H1 (cell line): ENCODE data around the gene CREB3L1. TPM values are rescaled to one million over a fixed set of nuclear protein-coding genes. Genes with fewer than 3 reads are reported as not detected.
A peak's percentile ranks its signal among the peaks of the same experiment; 100 is the strongest.

Experiments
- CTCF ChIA-PET: fragments of 300-600 bp; sonication (Branson Sonifier 250); formaldehyde crosslinking; loops from one replicate; lab custom pipeline; 2021; ENCODE audit not compliant: partially characterized antibody; lab: Charles Lee
- POLR2A ChIA-PET: fragments of 300-600 bp; sonication (Branson Sonifier 250); formaldehyde crosslinking; loops from one replicate; lab custom pipeline; 2021; ENCODE audit warnings: inconsistent platforms; ENCODE audit not compliant: partially characterized antibody; lab: Charles Lee
- DNase-seq, 2 experiments: peaks; one replicate each; pipeline versions ENCODE4 v3.0.0 to v3.0.0-alpha.2; 2010 to 2022; ENCODE audit warnings: low spot score in 2 of 2, low read depth in 1 of 2, mixed read lengths in 1 of 2
- FAIRE-seq: peaks from 2 replicates; lab custom pipeline; 2011; peaks lifted over from hg19 to GRCh38; lab: Jason Lieb, UNC
- H2AFZ ChIP-seq: 2 replicates; pipeline ENCODE4 v1.8.1; 2012; ENCODE audit warnings: low read length, inconsistent platforms
- H2AK5ac ChIP-seq: 2 replicates; pipeline ENCODE4 v1.6.1; 2013; ENCODE audit warnings: low read depth, low read length
- H2BK120ac ChIP-seq: replicated peaks from 2 replicates; pipeline ENCODE3; 2013; ENCODE audit warnings: low read depth, low read length, inconsistent platforms
- H2BK12ac ChIP-seq: 2 replicates; pipeline ENCODE4 v1.6.1; 2013; ENCODE audit warnings: low read depth, low read length
- H2BK15ac ChIP-seq: 2 replicates; pipeline ENCODE4 v1.6.1; 2013; ENCODE audit warnings: low read length
- H2BK20ac ChIP-seq: 2 replicates; pipeline ENCODE4 v1.6.1; 2013; ENCODE audit warnings: low read length
- H2BK5ac ChIP-seq: 2 replicates; pipeline ENCODE4 v1.6.1; 2013; ENCODE audit warnings: low read depth, low read length
- H3K14ac ChIP-seq: 2 replicates; pipeline ENCODE4 v1.6.1; 2013; ENCODE audit warnings: inconsistent platforms; ENCODE audit not compliant: insufficient read length
- H3K18ac ChIP-seq: 2 replicates; pipeline ENCODE4 v1.6.1; 2013; ENCODE audit warnings: low read length; ENCODE audit errors: extremely low read depth
- H3K23ac ChIP-seq: 2 replicates; pipeline ENCODE4 v1.6.1; 2013; ENCODE audit warnings: inconsistent platforms; ENCODE audit not compliant: insufficient read length
- H3K23me2 ChIP-seq: 2 replicates; pipeline ENCODE4 v1.6.1; 2013; ENCODE audit warnings: low read depth, low read length
- H3K27ac ChIP-seq: 2 replicates; pipeline ENCODE4 v1.6.1; 2011; ENCODE audit warnings: low read depth, low read length, inconsistent platforms
- H3K27me3 ChIP-seq, 4 experiments: replicated peaks in 1 of 4; 1 replicate in 1 of 4; 2 replicates in 3 of 4; pipeline versions ENCODE4 v1.6.1 to v1.8.1; 2011 to 2013; ENCODE audit warnings: low read length in 3 of 4, mild to moderate bottlenecking in 3 of 4, inconsistent platforms in 2 of 4, mixed read lengths in 2 of 4, moderate library complexity in 1 of 4; ENCODE audit not compliant: control insufficient read depth in 3 of 4, insufficient read depth in 3 of 4; ENCODE audit errors: extremely low read depth in 1 of 4
- H3K36me3 ChIP-seq, 4 experiments: 2 replicates each; pipeline versions ENCODE4 v1.6.1 to v1.8.1; 2011 to 2013; ENCODE audit warnings: mild to moderate bottlenecking in 4 of 4, low read length in 3 of 4, moderate library complexity in 2 of 4, control low read depth in 1 of 4, inconsistent platforms in 1 of 4; ENCODE audit not compliant: insufficient read depth in 4 of 4, control insufficient read depth in 2 of 4
- H3K4ac ChIP-seq: replicated peaks from 2 replicates; pipeline ENCODE3; 2013; ENCODE audit warnings: low read length, low read depth, mixed read lengths, inconsistent platforms; ENCODE audit not compliant: insufficient read length
- H3K4me1 ChIP-seq, 4 experiments: replicated peaks in 1 of 4; 1 replicate in 1 of 4; 2 replicates in 3 of 4; pipeline versions ENCODE4 v1.6.1 to v1.8.1; 2011 to 2013; ENCODE audit warnings: low read length in 3 of 4, inconsistent platforms in 2 of 4, mixed read lengths in 1 of 4; ENCODE audit not compliant: insufficient read depth in 4 of 4, control insufficient read depth in 3 of 4
- H3K4me2 ChIP-seq, 2 experiments: 2 replicates each; pipeline versions ENCODE4 v1.6.1 to v1.8.1; 2011 to 2013; ENCODE audit warnings: low read depth in 2 of 2, low read length in 2 of 2, control low read depth in 1 of 2, inconsistent platforms in 1 of 2, mild to moderate bottlenecking in 1 of 2; ENCODE audit not compliant: insufficient read depth in 1 of 2
- H3K4me3 ChIP-seq, 4 experiments: fragments of 200-600, 300-600 bp in 1 of 4; sonication (generic), shearing (Covaris generic), sonication (Bioruptor Twin) in 1 of 4; 2 replicates each; pipeline versions ENCODE4 v1.5.1 to v1.8.1; 2011 to 2016; ENCODE audit warnings: low read length in 4 of 4, low read depth in 3 of 4, control low read depth in 2 of 4, inconsistent platforms in 2 of 4, mild to moderate bottlenecking in 2 of 4, mixed read lengths in 1 of 4, moderate library complexity in 1 of 4; ENCODE audit not compliant: insufficient read depth in 2 of 4; ENCODE audit errors: extremely low read depth in 1 of 4
- H3K56ac ChIP-seq: replicated peaks from 2 replicates; pipeline ENCODE3; 2013; ENCODE audit warnings: low read depth, mild to moderate bottlenecking, mixed read lengths, low read length, inconsistent platforms; ENCODE audit not compliant: insufficient read length
- H3K79me1 ChIP-seq: 2 replicates; pipeline ENCODE4 v1.6.1; 2013; ENCODE audit warnings: low read depth, low read length, control low read depth
- H3K79me2 ChIP-seq, 2 experiments: 2 replicates each; pipeline versions ENCODE4 v1.6.1 to v1.8.1; 2012 to 2013; ENCODE audit warnings: low read length in 2 of 2, mild to moderate bottlenecking in 2 of 2, inconsistent platforms in 1 of 2; ENCODE audit not compliant: insufficient read depth in 2 of 2, control insufficient read depth in 1 of 2
- H3K9ac ChIP-seq, 4 experiments: replicated peaks in 1 of 4; 1 replicate in 1 of 4; 2 replicates in 3 of 4; pipeline versions ENCODE4 v1.6.1 to v1.8.1; 2011 to 2013; ENCODE audit warnings: low read depth in 3 of 4, low read length in 3 of 4, control low read depth in 2 of 4, mild to moderate bottlenecking in 2 of 4, moderate library complexity in 2 of 4, inconsistent platforms in 1 of 4; ENCODE audit errors: extremely low read depth in 1 of 4
- H3K9me3 ChIP-seq, 2 experiments: 2 replicates each; pipeline versions ENCODE4 v1.6.1 to v1.8.1; 2012 to 2013; ENCODE audit warnings: mild to moderate bottlenecking in 2 of 2, moderate library complexity in 2 of 2, control low read depth in 1 of 2, inconsistent platforms in 1 of 2, low read depth in 1 of 2, low read length in 1 of 2, mixed read lengths in 1 of 2; ENCODE audit not compliant: insufficient read depth in 2 of 2
- H4K20me1 ChIP-seq, 2 experiments: replicated peaks in 1 of 2; 2 replicates each; pipeline versions ENCODE3 to v1.8.1; 2011 to 2013; ENCODE audit warnings: inconsistent platforms in 2 of 2, low read length in 2 of 2, mild to moderate bottlenecking in 1 of 2; ENCODE audit not compliant: insufficient read depth in 2 of 2, control insufficient read depth in 1 of 2
- H4K5ac ChIP-seq: 2 replicates; pipeline ENCODE4 v1.6.1; 2013; ENCODE audit warnings: low read length, low read depth, mixed read lengths, inconsistent platforms; ENCODE audit not compliant: insufficient read length
- H4K8ac ChIP-seq: 2 replicates; pipeline ENCODE4 v1.8.0; 2013; ENCODE audit warnings: mild to moderate bottlenecking, moderate library complexity, low read length, inconsistent platforms; ENCODE audit not compliant: insufficient read depth; ENCODE audit errors: extremely low read depth
- H4K91ac ChIP-seq: replicated peaks from 2 replicates; pipeline ENCODE3; 2013; ENCODE audit warnings: low read length, mixed read lengths, inconsistent platforms; ENCODE audit not compliant: insufficient read length
- ASH2L ChIP-seq: fragments of 200-600, 300-600 bp; sonication (generic); IDR thresholded peaks from one replicate; pipeline ENCODE4 v1.7.1; 2017; ENCODE audit warnings: low read length
- SAP30 ChIP-seq: fragments of 300-600 bp; sonication (generic); IDR thresholded peaks from 2 replicates; pipeline ENCODE4 v1.7.1; 2012; ENCODE audit warnings: low read length, moderate library complexity, mild to moderate bottlenecking, inconsistent platforms; ENCODE audit not compliant: insufficient read depth, insufficient replicate concordance
- WGBS, 2 experiments: shearing (Covaris generic) in 1 of 2; methylation state at CpG; one replicate each; pipeline versions ENCODE4 v1.1.6 to v1.1.7; 2013 to 2015; ENCODE audit warnings: low lambda C conversion rate in 2 of 2, mixed read lengths in 2 of 2, inconsistent platforms in 1 of 2, low coverage in 1 of 2, missing lambda C conversion rate in 1 of 2; ENCODE audit not compliant: insufficient replicate concordance in 2 of 2, insufficient coverage in 1 of 2, insufficient read length in 1 of 2; ENCODE audit errors: extremely low coverage in 1 of 2, missing lambda C conversion rate in 1 of 2; 5-methylcytosine and 5-hydroxymethylcytosine counted together
- polyA plus RNA-seq, 7 experiments: library from polyadenylated mRNA; depleted of rRNA in 3 of 7; stranded (reverse) in 5 of 7; unstranded in 2 of 7; fragments of >200 nt in 5 of 7; fragments of 200-250 nt in 2 of 7; gene quantifications; 1 replicate in 5 of 7; 2 replicates in 1 of 7; 4 replicates in 1 of 7; pipeline versions ENCODE4 v1.2.1 to v1.2.3, GENCODE V29; 2011 to 2013; ENCODE audit warnings: missing spikeins in 2 of 7, mixed read lengths in 2 of 7
- total RNA-seq: library from RNA; stranded (reverse); fragmentation: NEBNext Ultra II Directional; extraction: Animal tissue kit (Norgen Biotek cat#: 25700); gene quantifications from 2 replicates; pipeline ENCODE4 v1.2.1, GENCODE V29; 2021
- TF ChIP-seq, protein P1 (sequence below): IDR thresholded peaks from 2 replicates; pipeline ENCODE4 v1.6.1; 2012; ENCODE audit warnings: inconsistent platforms
- TF ChIP-seq, protein P2 (sequence below): IDR thresholded peaks from 2 replicates; pipeline ENCODE4 v1.6.1; 2012; ENCODE audit warnings: low read length, inconsistent platforms

The CREB3L1 gene
- total and polyA plus RNA-seq, 2 of the 8 experiments (the other 6 are each of a cell fraction or from before 2014, with no cell fraction given), result 4.1 to 12.7 TPM

DNA sequence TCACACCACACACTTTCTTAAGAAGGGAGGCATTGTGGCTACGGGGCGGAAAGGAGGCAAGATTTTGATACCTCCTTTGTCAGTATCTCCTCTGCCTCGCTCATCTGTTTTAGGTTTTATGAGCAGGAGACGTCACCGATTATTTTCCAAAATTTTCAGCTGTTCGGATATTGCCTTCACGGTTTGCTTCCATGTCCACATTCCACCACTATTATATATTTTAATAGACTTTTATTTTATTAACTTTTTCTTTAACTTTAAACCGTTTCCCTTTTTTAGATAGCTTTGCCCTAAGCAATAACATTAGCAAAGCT lies 33.7 kb upstream of the CREB3L1 start:
- no peaks in the 10 kb centered on the region; a peak in 1 of 4 replicates for H3K9me3 ChIP-seq
- H4K91ac ChIP-seq, result peak overlapping the region; percentile 83
- no peak for DNase-seq
- H2AK5ac ChIP-seq, result peak overlapping the region; percentile 60; the same call in 1 of the 2 replicates
- no peak for FAIRE-seq
- peaks cover 8% of the 10 kb centered on the region for H3K23me2 ChIP-seq
- ChIA-PET POLR2A (interaction anchor here (0.6 to 6.8 kb wide), 47 partner anchors 7 to 457 kb away, joined by 3 to 127 read pairs (median 6); partner anchors contain the start of genes ARHGAP1, CHRM4, CREB3L1 and DGKZ), CTCF (interaction anchor here (0.6 to 21.7 kb wide), 19 partner anchors 10 to 878 kb away, joined by 3 to 858 read pairs (median 5); partner anchors contain the start of genes CHRM4 and CREB3L1)
- H2BK20ac ChIP-seq, result no peak overlapping the region
- H2BK12ac ChIP-seq, result peak overlapping the region; percentile 98
- peaks cover 3 to 14% (median 6%) of the 10 kb centered on the region in 4 experiments; a peak in 6 of 7 replicates for H3K4me1 ChIP-seq
- H3K4me2 ChIP-seq, result peak overlapping the region; percentile 86 to 92
- H2AFZ ChIP-seq, result peak overlapping the region; percentile 24; the same call in 1 of the 2 replicates
- TF ChIP-seq ASH2L (peak; percentile 19), SAP30 (peak; percentile 4)
- TF ChIP-seq, protein P1, sequence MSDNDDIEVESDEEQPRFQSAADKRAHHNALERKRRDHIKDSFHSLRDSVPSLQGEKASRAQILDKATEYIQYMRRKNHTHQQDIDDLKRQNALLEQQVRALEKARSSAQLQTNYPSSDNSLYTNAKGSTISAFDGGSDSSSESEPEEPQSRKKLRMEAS, result 0 out of 2 replicates have a peak, but pooled peaks have one; percentile 26
- TF ChIP-seq, protein P2, sequence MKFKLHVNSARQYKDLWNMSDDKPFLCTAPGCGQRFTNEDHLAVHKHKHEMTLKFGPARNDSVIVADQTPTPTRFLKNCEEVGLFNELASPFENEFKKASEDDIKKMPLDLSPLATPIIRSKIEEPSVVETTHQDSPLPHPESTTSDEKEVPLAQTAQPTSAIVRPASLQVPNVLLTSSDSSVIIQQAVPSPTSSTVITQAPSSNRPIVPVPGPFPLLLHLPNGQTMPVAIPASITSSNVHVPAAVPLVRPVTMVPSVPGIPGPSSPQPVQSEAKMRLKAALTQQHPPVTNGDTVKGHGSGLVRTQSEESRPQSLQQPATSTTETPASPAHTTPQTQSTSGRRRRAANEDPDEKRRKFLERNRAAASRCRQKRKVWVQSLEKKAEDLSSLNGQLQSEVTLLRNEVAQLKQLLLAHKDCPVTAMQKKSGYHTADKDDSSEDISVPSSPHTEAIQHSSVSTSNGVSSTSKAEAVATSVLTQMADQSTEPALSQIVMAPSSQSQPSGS, result no peak
- no peaks in the 10 kb centered on the region for H3K36me3 ChIP-seq
- H3K79me2 ChIP-seq, result no peaks in the 10 kb centered on the region
- no peaks in the 10 kb centered on the region for H3K79me1 ChIP-seq
- H4K8ac ChIP-seq, result peak overlapping the region; percentile 77; the same call in 1 of the 2 replicates
- H3K27ac ChIP-seq, result peak overlapping the region; percentile 82
- H2BK15ac ChIP-seq, result 0 out of 2 replicates have a peak overlapping the region, but pooled peaks have one; percentile 48
- no peaks in the 10 kb centered on the region for H4K20me1 ChIP-seq
- peak overlapping the region; percentile 90 for H2BK5ac ChIP-seq
- peak overlapping the region; percentile 53 to 66 (median 60) for H3K4me3 ChIP-seq
- peak overlapping the region; percentile 13 for H3K4ac ChIP-seq
- H3K56ac ChIP-seq, result peak overlapping the region; percentile 75
- no peak overlapping the region for H3K14ac ChIP-seq
- WGBS, 2 experiments, result 44% methylated on average over 8 of the region's 8 CpGs; no CpG with 5 or more reads in 1 of the 2 experiments
- no peak overlapping the region for H2BK120ac ChIP-seq
- H3K18ac ChIP-seq, result peak overlapping the region; percentile 97; the same call in 1 of the 2 replicates
- H3K9ac ChIP-seq, result peak overlapping the region in 3 of 4 experiments; percentile 74 to 88 (median 80); a peak in 6 of 7 replicates
- H4K5ac ChIP-seq, result peak overlapping the region; percentile 97
- H3K23ac ChIP-seq, result no peak overlapping the region
- peaks cover under 1 to 3% (median 2%) of the 10 kb centered on the region in 4 experiments; a peak in 6 of 7 replicates for H3K27me3 ChIP-seq
